H1 (cell line): ENCODE measurements around the gene TIE1. TPM values are rescaled to one million over a fixed set of nuclear protein-coding genes. Genes with fewer than 3 reads are reported as not detected.

Source experiments
- CTCF ChIA-PET: fragments of 300-600 bp; sonication (Branson Sonifier 250); formaldehyde crosslinking; loops from one replicate; lab custom pipeline; 2021; ENCODE audit not compliant: partially characterized antibody; lab: Charles Lee
- POLR2A ChIA-PET: fragments of 300-600 bp; sonication (Branson Sonifier 250); formaldehyde crosslinking; loops from one replicate; lab custom pipeline; 2021; ENCODE audit warnings: inconsistent platforms; ENCODE audit not compliant: partially characterized antibody; lab: Charles Lee
- DNase-seq, 2 experiments: peaks; one replicate each; pipeline versions ENCODE4 v3.0.0 to v3.0.0-alpha.2; 2010 to 2022; ENCODE audit warnings: low spot score in 2 of 2, low read depth in 1 of 2, mixed read lengths in 1 of 2
- FAIRE-seq: peaks from 2 replicates; lab custom pipeline; 2011; peaks lifted over from hg19 to GRCh38; lab: Jason Lieb, UNC
- H2AFZ ChIP-seq: 2 replicates; pipeline ENCODE4 v1.8.1; 2012; ENCODE audit warnings: low read length, inconsistent platforms
- H2AK5ac ChIP-seq: 2 replicates; pipeline ENCODE4 v1.6.1; 2013; ENCODE audit warnings: low read depth, low read length
- H2BK120ac ChIP-seq: replicated peaks from 2 replicates; pipeline ENCODE3; 2013; ENCODE audit warnings: low read depth, low read length, inconsistent platforms
- H2BK12ac ChIP-seq: 2 replicates; pipeline ENCODE4 v1.6.1; 2013; ENCODE audit warnings: low read depth, low read length
- H2BK15ac ChIP-seq: 2 replicates; pipeline ENCODE4 v1.6.1; 2013; ENCODE audit warnings: low read length
- H2BK20ac ChIP-seq: 2 replicates; pipeline ENCODE4 v1.6.1; 2013; ENCODE audit warnings: low read length
- H2BK5ac ChIP-seq: 2 replicates; pipeline ENCODE4 v1.6.1; 2013; ENCODE audit warnings: low read depth, low read length
- H3K14ac ChIP-seq: 2 replicates; pipeline ENCODE4 v1.6.1; 2013; ENCODE audit warnings: inconsistent platforms; ENCODE audit not compliant: insufficient read length
- H3K18ac ChIP-seq: 2 replicates; pipeline ENCODE4 v1.6.1; 2013; ENCODE audit warnings: low read length; ENCODE audit errors: extremely low read depth
- H3K23ac ChIP-seq: 2 replicates; pipeline ENCODE4 v1.6.1; 2013; ENCODE audit warnings: inconsistent platforms; ENCODE audit not compliant: insufficient read length
- H3K23me2 ChIP-seq: 2 replicates; pipeline ENCODE4 v1.6.1; 2013; ENCODE audit warnings: low read depth, low read length
- H3K27ac ChIP-seq: 2 replicates; pipeline ENCODE4 v1.6.1; 2011; ENCODE audit warnings: low read depth, low read length, inconsistent platforms
- H3K27me3 ChIP-seq, 4 experiments: replicated peaks in 1 of 4; 1 replicate in 1 of 4; 2 replicates in 3 of 4; pipeline versions ENCODE4 v1.6.1 to v1.8.1; 2011 to 2013; ENCODE audit warnings: low read length in 3 of 4, mild to moderate bottlenecking in 3 of 4, inconsistent platforms in 2 of 4, mixed read lengths in 2 of 4, moderate library complexity in 1 of 4; ENCODE audit not compliant: control insufficient read depth in 3 of 4, insufficient read depth in 3 of 4; ENCODE audit errors: extremely low read depth in 1 of 4
- H3K36me3 ChIP-seq, 4 experiments: 2 replicates each; pipeline versions ENCODE4 v1.6.1 to v1.8.1; 2011 to 2013; ENCODE audit warnings: mild to moderate bottlenecking in 4 of 4, low read length in 3 of 4, moderate library complexity in 2 of 4, control low read depth in 1 of 4, inconsistent platforms in 1 of 4; ENCODE audit not compliant: insufficient read depth in 4 of 4, control insufficient read depth in 2 of 4
- H3K4ac ChIP-seq: replicated peaks from 2 replicates; pipeline ENCODE3; 2013; ENCODE audit warnings: low read length, low read depth, mixed read lengths, inconsistent platforms; ENCODE audit not compliant: insufficient read length
- H3K4me1 ChIP-seq, 4 experiments: replicated peaks in 1 of 4; 1 replicate in 1 of 4; 2 replicates in 3 of 4; pipeline versions ENCODE4 v1.6.1 to v1.8.1; 2011 to 2013; ENCODE audit warnings: low read length in 3 of 4, inconsistent platforms in 2 of 4, mixed read lengths in 1 of 4; ENCODE audit not compliant: insufficient read depth in 4 of 4, control insufficient read depth in 3 of 4
- H3K4me2 ChIP-seq, 2 experiments: 2 replicates each; pipeline versions ENCODE4 v1.6.1 to v1.8.1; 2011 to 2013; ENCODE audit warnings: low read depth in 2 of 2, low read length in 2 of 2, control low read depth in 1 of 2, inconsistent platforms in 1 of 2, mild to moderate bottlenecking in 1 of 2; ENCODE audit not compliant: insufficient read depth in 1 of 2
- H3K4me3 ChIP-seq, 4 experiments: fragments of 200-600, 300-600 bp in 1 of 4; sonication (generic), shearing (Covaris generic), sonication (Bioruptor Twin) in 1 of 4; 2 replicates each; pipeline versions ENCODE4 v1.5.1 to v1.8.1; 2011 to 2016; ENCODE audit warnings: low read length in 4 of 4, low read depth in 3 of 4, control low read depth in 2 of 4, inconsistent platforms in 2 of 4, mild to moderate bottlenecking in 2 of 4, mixed read lengths in 1 of 4, moderate library complexity in 1 of 4; ENCODE audit not compliant: insufficient read depth in 2 of 4; ENCODE audit errors: extremely low read depth in 1 of 4
- H3K56ac ChIP-seq: replicated peaks from 2 replicates; pipeline ENCODE3; 2013; ENCODE audit warnings: low read depth, mild to moderate bottlenecking, mixed read lengths, low read length, inconsistent platforms; ENCODE audit not compliant: insufficient read length
- H3K79me1 ChIP-seq: 2 replicates; pipeline ENCODE4 v1.6.1; 2013; ENCODE audit warnings: low read depth, low read length, control low read depth
- H3K79me2 ChIP-seq, 2 experiments: 2 replicates each; pipeline versions ENCODE4 v1.6.1 to v1.8.1; 2012 to 2013; ENCODE audit warnings: low read length in 2 of 2, mild to moderate bottlenecking in 2 of 2, inconsistent platforms in 1 of 2; ENCODE audit not compliant: insufficient read depth in 2 of 2, control insufficient read depth in 1 of 2
- H3K9ac ChIP-seq, 4 experiments: replicated peaks in 1 of 4; 1 replicate in 1 of 4; 2 replicates in 3 of 4; pipeline versions ENCODE4 v1.6.1 to v1.8.1; 2011 to 2013; ENCODE audit warnings: low read depth in 3 of 4, low read length in 3 of 4, control low read depth in 2 of 4, mild to moderate bottlenecking in 2 of 4, moderate library complexity in 2 of 4, inconsistent platforms in 1 of 4; ENCODE audit errors: extremely low read depth in 1 of 4
- H3K9me3 ChIP-seq, 2 experiments: 2 replicates each; pipeline versions ENCODE4 v1.6.1 to v1.8.1; 2012 to 2013; ENCODE audit warnings: mild to moderate bottlenecking in 2 of 2, moderate library complexity in 2 of 2, control low read depth in 1 of 2, inconsistent platforms in 1 of 2, low read depth in 1 of 2, low read length in 1 of 2, mixed read lengths in 1 of 2; ENCODE audit not compliant: insufficient read depth in 2 of 2
- H4K20me1 ChIP-seq, 2 experiments: replicated peaks in 1 of 2; 2 replicates each; pipeline versions ENCODE3 to v1.8.1; 2011 to 2013; ENCODE audit warnings: inconsistent platforms in 2 of 2, low read length in 2 of 2, mild to moderate bottlenecking in 1 of 2; ENCODE audit not compliant: insufficient read depth in 2 of 2, control insufficient read depth in 1 of 2
- H4K5ac ChIP-seq: 2 replicates; pipeline ENCODE4 v1.6.1; 2013; ENCODE audit warnings: low read length, low read depth, mixed read lengths, inconsistent platforms; ENCODE audit not compliant: insufficient read length
- H4K8ac ChIP-seq: 2 replicates; pipeline ENCODE4 v1.8.0; 2013; ENCODE audit warnings: mild to moderate bottlenecking, moderate library complexity, low read length, inconsistent platforms; ENCODE audit not compliant: insufficient read depth; ENCODE audit errors: extremely low read depth
- H4K91ac ChIP-seq: replicated peaks from 2 replicates; pipeline ENCODE3; 2013; ENCODE audit warnings: low read length, mixed read lengths, inconsistent platforms; ENCODE audit not compliant: insufficient read length
- ATF2 ChIP-seq: IDR thresholded peaks from 2 replicates; pipeline ENCODE4 v1.6.1; 2012; ENCODE audit warnings: low read length, inconsistent platforms
- WGBS, 2 experiments: shearing (Covaris generic) in 1 of 2; methylation state at CpG; one replicate each; pipeline versions ENCODE4 v1.1.6 to v1.1.7; 2013 to 2015; ENCODE audit warnings: low lambda C conversion rate in 2 of 2, mixed read lengths in 2 of 2, inconsistent platforms in 1 of 2, low coverage in 1 of 2, missing lambda C conversion rate in 1 of 2; ENCODE audit not compliant: insufficient replicate concordance in 2 of 2, insufficient coverage in 1 of 2, insufficient read length in 1 of 2; ENCODE audit errors: extremely low coverage in 1 of 2, missing lambda C conversion rate in 1 of 2; 5-methylcytosine and 5-hydroxymethylcytosine counted together
- polyA plus RNA-seq, 7 experiments: library from polyadenylated mRNA; depleted of rRNA in 3 of 7; stranded (reverse) in 5 of 7; unstranded in 2 of 7; fragments of >200 nt in 5 of 7; fragments of 200-250 nt in 2 of 7; gene quantifications; 1 replicate in 5 of 7; 2 replicates in 1 of 7; 4 replicates in 1 of 7; pipeline versions ENCODE4 v1.2.1 to v1.2.3, GENCODE V29; 2011 to 2013; ENCODE audit warnings: missing spikeins in 2 of 7, mixed read lengths in 2 of 7
- total RNA-seq: library from RNA; stranded (reverse); fragmentation: NEBNext Ultra II Directional; extraction: Animal tissue kit (Norgen Biotek cat#: 25700); gene quantifications from 2 replicates; pipeline ENCODE4 v1.2.1, GENCODE V29; 2021

TIE1 gene
- total and polyA plus RNA-seq, 2 of the 8 experiments (the other 6 are each of a cell fraction or from before 2014, with no cell fraction given) = 0.74 to 2.2 TPM

GRCh38 chr1:43255438-43256210 is 45.2 kb upstream of the TIE1 start:
- Histone ChIP-seq H3K9ac (no peak overlapping the region), H4K91ac (no peak overlapping the region), H2AK5ac (no peak overlapping the region), H4K20me1 (no peaks in the 10 kb centered on the region), H3K79me1 (no peaks in the 10 kb centered on the region), H4K8ac (no peak overlapping the region), H2BK12ac (no peak overlapping the region), H2BK20ac (no peak overlapping the region), H3K79me2 (no peaks in the 10 kb centered on the region), H3K4ac (no peak overlapping the region), H2BK15ac (no peak overlapping the region), H3K27ac (no peak overlapping the region), H3K4me1 (no peaks in the 10 kb centered on the region)
- POLR2A ChIA-PET = interaction anchor here (1.9 kb wide), 1 partner anchor 13 kb away, joined by 5 read pairs; no protein-coding TSS in a partner anchor
- no peak for FAIRE-seq
- DNase-seq = no peak
- 78% methylated on average over 9 of the region's 10 CpGs; no CpG with 5 or more reads in 1 of the 2 experiments for WGBS, 2 experiments
- no peak for TF ChIP-seq ATF2
- TF ChIP-seq, all 59 proteins: peak for 0
- no peak overlapping the region for H3K23ac ChIP-seq
- H3K18ac ChIP-seq = no peak overlapping the region
- H3K9me3 ChIP-seq = peaks cover 23 to 44% of the 10 kb centered on the region in 2 experiments
- H3K14ac ChIP-seq = no peak overlapping the region
- H2BK5ac ChIP-seq = no peak overlapping the region
- no peaks in the 10 kb centered on the region for H3K36me3 ChIP-seq
- no peak overlapping the region for H2BK120ac ChIP-seq
- no peak overlapping the region for H3K56ac ChIP-seq
- no peak overlapping the region for H3K4me3 ChIP-seq
- no peak overlapping the region for H2AFZ ChIP-seq
- no peaks in the 10 kb centered on the region for H3K27me3 ChIP-seq
- H3K23me2 ChIP-seq = no peaks in the 10 kb centered on the region
- H3K4me2 ChIP-seq = no peak overlapping the region
- CTCF ChIA-PET = no interaction called here
- no peak overlapping the region for H4K5ac ChIP-seq
